ENCODE results near the gene CDH2.

DNA sequence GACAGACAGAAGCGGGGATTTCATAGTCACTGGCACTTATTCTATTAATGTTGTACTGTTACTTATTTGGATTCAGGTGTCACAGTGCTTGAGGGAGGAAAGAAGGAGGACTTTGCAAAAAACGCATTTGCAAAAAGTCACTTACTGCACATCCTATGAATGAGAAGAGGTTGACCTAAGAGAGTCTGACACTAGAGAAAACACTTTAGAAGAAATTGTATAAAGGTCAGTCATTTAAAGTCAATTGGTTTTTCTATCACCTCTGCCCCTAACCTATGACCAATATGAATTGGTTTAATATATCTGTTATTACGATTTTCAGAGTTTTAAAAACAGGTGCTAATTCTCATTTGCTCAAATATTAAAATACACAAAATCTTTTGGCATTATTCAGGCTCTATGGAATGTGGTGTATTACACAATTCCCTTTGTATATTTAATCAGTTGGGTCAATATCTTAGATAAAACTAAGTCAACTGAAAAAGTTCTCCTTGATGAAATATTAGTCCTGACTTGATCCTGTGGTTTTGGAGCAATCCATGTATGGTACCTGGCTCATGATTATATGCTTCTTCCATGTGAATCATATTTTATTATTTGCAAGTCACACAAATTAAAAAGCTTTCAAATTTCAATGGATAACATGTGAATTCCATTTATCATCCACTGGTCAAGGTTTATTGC is 157.4 kb downstream of the CDH2 start:
- no peak for TF ChIP-seq BACH2 (CRISPR knock-in tag; IDR thresholded peaks at IDR 0.05; ENCODE audit: borderline replicate concordance)
- TF ChIP-seq, protein P1, sequence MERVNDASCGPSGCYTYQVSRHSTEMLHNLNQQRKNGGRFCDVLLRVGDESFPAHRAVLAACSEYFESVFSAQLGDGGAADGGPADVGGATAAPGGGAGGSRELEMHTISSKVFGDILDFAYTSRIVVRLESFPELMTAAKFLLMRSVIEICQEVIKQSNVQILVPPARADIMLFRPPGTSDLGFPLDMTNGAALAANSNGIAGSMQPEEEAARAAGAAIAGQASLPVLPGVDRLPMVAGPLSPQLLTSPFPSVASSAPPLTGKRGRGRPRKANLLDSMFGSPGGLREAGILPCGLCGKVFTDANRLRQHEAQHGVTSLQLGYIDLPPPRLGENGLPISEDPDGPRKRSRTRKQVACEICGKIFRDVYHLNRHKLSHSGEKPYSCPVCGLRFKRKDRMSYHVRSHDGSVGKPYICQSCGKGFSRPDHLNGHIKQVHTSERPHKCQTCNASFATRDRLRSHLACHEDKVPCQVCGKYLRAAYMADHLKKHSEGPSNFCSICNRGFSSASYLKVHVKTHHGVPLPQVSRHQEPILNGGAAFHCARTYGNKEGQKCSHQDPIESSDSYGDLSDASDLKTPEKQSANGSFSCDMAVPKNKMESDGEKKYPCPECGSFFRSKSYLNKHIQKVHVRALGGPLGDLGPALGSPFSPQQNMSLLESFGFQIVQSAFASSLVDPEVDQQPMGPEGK (CRISPR knock-in tag; IDR thresholded peaks at IDR 0.05; ENCODE audit: borderline replicate concordance): no peak
- TF ChIP-seq ZFP30 (CRISPR knock-in tag; IDR thresholded peaks at IDR 0.05): no peak
- TF ChIP-seq, protein P2, sequence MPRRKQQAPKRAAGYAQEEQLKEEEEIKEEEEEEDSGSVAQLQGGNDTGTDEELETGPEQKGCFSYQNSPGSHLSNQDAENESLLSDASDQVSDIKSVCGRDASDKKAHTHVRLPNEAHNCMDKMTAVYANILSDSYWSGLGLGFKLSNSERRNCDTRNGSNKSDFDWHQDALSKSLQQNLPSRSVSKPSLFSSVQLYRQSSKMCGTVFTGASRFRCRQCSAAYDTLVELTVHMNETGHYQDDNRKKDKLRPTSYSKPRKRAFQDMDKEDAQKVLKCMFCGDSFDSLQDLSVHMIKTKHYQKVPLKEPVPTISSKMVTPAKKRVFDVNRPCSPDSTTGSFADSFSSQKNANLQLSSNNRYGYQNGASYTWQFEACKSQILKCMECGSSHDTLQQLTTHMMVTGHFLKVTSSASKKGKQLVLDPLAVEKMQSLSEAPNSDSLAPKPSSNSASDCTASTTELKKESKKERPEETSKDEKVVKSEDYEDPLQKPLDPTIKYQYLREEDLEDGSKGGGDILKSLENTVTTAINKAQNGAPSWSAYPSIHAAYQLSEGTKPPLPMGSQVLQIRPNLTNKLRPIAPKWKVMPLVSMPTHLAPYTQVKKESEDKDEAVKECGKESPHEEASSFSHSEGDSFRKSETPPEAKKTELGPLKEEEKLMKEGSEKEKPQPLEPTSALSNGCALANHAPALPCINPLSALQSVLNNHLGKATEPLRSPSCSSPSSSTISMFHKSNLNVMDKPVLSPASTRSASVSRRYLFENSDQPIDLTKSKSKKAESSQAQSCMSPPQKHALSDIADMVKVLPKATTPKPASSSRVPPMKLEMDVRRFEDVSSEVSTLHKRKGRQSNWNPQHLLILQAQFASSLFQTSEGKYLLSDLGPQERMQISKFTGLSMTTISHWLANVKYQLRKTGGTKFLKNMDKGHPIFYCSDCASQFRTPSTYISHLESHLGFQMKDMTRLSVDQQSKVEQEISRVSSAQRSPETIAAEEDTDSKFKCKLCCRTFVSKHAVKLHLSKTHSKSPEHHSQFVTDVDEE (CRISPR knock-in tag; IDR thresholded peaks at IDR 0.05): no peak
